GM21717 (cell line): ENCODE results near the gene MYO1A.
A peak's percentile ranks its signal among the peaks of the same experiment; 100 is the strongest.

Experiments
- ATAC-seq: cut with Tn5 transposase; IDR thresholded peaks from one replicate; pipeline ENCODE4 v1.9.1; 2021; ENCODE audit warnings: mild to moderate bottlenecking, moderate library complexity; ENCODE audit not compliant: unreplicated experiment

Gene MYO1A

DNA sequence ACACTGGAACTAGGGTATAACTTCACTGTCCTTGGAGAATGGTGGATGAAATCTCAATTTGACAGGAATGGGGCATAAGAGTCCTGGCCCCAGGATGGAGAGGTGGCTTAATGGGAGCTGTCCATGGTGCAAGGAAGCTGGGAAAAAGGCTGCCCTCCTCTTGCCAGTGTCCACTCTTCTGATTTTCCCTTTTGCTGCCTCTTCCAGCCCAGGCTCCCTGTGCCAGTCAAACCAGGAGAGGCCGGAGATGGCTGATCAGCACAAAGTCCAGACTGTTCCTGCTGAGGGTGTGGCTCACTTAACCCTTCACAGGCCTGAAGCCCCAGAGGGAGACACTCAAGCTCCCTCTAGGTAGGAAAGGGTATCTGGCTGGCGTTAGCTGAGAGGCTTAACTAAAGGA is at the start of gene MYO1A:
TSS of gene MYO1A (minus strand) at position 240 of the 400 bp plus-strand sequence. CDS start 1,806 bp downstream, outside the sequence.
- ATAC-seq = no peak

DNA sequence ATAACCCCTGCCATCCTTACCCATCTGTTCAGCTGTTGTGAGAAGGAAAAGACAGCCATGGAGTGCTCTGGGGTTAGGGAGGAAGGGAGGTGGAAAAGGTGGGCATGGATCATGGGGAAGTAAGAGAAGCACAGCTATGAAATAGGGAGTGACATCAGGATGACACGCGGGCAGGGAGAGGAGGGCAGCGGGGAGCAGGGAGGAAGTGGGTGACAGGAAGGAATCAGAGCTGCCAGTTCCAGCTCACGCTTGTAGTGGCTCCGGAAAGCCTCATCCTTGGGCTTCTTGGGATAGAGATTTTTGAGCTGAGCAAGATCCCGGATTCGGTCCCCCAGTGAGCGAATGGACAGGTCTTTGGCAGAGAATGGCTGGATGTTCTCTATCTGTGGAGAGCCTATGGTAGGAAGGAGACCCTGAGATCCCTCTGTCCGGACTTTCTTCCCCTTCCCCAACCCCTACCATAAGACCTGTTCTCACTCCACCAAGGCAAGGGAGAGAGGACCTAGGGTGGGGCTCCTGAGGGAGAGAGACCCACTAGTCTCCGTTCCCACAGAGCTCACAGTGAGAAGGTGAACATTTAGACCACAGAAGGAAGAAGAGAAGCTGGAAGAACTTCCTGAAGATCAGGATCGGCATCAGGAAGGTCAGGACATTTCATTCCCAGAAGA is 49.3 kb upstream of the MYO1A start:
- ATAC-seq = no peak

DNA sequence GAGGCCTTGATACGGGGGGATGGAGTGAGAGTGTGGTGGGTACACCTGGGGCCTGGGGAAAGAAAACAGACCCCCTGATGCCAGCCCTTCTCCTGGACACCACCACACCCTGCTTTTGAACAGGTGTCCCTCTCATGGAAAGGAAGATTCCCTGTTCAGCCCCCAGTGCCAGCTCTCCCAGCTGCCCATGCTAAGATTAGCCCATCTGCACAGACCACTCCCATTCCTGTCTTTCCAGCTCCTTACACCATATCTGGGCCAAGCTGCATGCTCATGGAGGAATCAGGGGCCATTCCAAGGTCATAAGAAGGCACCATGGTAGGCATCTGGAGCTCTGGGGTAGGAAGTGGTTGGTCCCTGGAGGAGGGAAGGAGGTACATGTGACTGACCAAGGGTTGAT is 48.6 kb upstream of the MYO1A start:
- ATAC-seq = no peak

DNA sequence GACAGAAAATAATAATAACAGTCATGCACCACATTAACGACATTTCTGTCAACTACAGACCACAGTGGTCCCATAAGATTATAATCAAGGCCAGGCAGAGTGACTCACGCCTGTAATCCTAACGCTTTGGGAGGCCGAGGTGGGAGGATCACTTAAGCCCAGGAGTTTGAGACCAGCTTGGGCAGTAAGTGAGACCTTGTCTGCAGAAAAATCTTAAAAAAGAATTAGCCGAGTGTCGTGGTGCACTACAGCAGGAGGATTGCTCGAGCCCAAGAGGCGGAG is 47.6 kb upstream of the MYO1A start:
- ATAC-seq = no peak

DNA sequence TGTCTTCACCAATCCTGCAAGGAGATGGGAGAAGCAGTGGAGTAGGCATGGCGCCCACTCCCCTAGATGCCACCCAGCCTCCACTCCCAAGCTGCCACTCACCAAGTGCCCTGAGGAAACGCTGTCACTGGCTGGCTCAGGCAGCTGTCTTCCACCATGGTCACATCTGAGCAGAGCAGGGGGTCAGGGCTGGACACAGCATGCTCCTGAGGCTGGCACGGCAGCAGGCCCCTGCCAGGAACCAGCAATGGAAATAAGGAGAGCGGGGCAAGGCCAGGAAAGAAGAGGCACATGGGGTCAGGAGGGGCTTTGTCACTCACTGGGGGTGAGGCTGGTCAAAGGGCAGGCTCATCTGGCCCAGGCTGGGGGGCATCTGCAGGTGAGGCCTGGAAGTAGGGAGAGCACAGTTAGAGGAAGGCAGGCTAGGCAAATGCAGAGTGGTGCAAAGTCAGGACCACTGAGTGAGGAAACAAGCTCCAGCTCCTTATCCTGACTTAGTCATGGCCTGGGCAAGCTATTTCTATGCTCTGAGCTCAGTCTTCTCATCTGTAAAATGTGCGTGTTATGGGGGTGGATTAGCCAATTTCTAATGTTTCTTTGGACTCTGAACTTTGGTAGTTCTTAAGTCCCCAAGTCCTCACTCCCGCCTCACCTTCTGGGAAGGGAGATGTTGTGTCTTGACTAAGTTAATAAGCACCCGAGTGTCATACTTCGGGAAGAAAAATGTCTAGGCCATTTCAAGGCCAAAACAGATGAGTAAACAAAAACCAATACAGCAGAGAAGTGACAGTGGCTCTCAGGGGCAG is 47.0 kb upstream of the MYO1A start:
- ATAC-seq = no peak

DNA sequence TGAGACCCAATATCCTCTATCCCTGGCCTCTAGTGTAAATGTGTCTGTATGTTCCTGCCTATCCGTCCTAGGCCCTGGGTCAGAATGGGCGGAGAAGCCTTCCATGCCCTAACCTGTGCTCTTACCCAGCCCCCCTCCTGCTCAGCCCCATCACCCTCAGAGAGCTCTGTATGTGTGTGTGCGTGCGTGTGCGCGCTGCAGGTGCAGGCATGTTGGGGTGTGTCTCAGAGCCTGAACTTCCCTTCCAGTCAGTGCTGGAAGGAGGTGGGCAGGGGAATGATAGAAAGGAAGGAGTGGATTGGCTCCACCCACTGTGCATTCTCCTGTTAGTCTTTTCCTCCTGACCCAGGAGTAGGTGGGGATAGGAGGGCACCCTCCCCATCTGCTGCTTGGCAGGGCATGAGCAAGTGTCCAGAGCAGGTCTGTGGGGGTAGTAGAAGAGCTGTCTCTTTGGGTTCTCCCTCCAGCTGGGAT is 46.2 kb upstream of the MYO1A start:
- ATAC-seq = no peak

DNA sequence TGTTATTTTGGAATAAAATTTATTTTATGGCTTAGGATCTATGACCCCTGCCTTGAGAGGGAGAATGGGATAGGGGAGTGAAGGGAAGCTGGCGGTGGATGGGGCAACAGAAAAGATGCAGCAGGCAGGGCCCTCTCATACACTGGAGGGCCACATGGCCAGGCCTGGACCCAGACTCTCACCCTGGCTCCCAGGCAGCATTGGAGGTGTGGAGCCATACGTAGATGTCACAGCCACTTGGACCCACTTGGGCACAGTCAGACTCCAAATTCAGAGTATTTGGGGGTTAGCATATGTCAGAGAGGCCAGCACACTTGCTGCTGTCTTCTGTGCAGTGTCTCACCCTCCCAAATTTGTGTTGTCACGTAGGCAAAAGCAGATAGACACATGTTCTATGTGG is 45.5 kb upstream of the MYO1A start:
- no peak for ATAC-seq

DNA sequence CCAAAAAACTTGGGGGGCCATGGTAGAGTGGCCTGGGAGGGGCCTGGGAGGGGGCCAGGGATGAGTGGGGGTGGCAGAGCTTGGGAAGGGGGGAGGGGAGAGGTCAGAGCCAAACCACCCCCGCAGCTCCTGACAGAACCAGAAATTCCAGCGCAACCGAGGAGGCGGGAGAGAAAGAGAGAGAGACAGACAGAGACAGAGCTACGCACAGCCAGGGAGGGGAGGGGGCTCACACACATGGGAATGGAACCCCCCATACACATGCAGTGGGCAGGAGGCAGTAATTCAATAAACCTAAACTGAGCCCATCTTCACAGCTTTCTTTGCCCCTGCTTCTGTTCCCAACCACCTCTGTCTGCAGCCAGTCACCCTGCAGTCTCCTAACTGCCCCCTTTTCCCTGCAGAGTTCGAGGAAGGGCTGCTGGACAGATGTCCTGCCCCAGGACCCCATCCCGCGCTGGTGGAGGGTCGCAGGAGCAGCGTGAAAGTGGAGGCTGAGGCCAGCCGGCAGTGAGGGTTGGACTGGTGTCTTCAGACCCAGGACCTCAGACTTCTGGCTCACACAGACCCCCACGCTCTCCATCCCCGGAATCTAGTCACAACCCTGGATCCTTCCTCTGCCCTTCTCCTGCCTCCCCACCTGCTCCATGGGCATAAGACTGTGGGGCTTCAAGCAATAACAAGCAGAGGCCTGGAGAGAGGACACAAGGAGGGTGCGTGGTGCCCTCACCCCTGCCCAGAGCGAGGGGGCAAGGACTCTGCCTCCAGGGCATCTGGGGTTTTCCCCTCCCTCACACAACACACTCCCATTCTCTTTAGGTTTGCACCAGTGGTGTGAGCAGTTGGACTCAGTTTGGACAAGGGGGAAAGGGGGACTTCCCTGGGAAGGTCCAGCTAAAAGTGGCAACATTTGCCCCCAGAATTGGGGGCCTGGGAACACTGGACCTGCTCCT is 44.6 kb upstream of the MYO1A start:
- ATAC-seq = no peak

DNA sequence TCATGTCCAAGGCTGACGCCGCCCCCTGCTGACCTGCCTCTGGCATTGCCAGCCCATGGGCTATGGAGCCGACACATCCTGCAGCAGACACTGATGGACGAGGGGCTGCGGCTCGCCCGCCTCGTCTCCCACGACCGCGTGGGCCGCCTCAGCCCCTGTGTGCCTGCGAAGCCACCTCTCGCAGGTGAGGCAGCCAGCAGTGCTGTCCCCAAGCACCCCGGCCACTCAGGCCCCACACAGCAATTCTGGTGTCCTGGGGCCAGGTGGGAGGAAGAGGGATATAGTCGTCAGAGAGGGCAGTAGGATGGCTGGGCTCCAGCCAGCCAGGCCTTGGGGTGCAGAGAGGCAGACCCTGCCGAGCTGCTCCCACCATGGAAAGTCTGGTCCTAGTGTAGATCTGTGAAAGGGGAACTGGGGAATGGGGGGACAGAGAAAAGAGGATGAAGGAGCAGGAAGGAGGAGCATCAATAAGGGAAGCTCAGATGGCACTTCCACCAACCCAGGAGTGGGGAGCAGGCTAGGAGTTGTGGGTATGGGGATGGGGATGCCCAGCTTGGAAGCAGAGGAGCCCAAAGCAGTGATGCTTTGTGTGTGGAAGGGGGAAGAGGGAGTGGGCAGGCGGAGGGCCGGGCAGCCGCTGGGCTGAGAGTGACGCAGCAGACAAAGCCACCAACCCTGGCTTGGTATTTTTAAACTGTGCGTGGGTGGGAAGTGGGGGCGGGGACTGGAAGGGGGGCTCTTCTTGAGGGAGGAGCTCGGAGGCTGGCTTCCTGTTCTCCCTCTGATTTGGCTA is 43.7 kb upstream of the MYO1A start:
- ATAC-seq = no peak

DNA sequence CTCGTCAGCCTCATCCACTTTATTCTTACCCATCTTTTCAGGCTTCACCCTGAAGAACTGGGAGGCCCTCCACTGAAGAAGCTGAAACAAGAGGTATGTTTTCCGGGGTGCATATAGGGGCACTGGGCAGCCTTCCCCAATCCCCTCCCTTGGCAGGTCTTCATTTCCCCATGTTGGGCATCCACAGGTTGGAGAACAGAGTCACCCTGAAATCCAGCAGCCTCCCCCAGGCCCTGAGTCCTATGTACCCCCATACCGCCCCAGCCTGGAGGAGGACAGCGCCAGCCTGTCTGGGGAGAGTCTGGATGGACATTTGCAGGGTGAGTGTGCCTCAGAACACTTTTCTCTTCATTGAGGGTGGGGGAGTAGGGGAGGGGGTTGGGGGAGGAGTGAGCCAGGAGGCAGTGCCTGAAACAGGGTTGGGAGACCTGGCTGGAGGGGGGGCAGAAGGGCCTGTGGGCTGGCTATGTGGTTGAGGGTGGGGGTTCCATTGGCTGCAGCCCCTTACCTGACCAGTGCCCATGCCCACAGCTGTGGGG is 43.0 kb upstream of the MYO1A start:
- no peak for ATAC-seq

DNA sequence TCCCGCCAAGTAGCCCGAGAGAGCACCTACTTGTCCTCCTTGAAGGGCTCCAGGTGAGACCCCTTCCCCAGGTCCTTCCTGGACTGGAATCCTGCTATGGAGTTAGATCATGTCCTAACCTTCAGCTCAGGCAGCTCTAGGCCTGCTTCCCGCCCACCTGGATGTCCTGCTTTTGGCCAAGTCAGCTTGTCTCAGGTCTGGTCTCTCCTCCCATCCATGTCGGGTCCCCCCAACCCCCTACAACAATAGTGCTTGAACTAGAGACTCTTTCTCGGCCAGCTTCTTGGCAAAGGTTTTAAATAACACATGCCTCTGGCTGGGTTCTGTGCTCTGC is 42.6 kb upstream of the MYO1A start:
- no peak for ATAC-seq

DNA sequence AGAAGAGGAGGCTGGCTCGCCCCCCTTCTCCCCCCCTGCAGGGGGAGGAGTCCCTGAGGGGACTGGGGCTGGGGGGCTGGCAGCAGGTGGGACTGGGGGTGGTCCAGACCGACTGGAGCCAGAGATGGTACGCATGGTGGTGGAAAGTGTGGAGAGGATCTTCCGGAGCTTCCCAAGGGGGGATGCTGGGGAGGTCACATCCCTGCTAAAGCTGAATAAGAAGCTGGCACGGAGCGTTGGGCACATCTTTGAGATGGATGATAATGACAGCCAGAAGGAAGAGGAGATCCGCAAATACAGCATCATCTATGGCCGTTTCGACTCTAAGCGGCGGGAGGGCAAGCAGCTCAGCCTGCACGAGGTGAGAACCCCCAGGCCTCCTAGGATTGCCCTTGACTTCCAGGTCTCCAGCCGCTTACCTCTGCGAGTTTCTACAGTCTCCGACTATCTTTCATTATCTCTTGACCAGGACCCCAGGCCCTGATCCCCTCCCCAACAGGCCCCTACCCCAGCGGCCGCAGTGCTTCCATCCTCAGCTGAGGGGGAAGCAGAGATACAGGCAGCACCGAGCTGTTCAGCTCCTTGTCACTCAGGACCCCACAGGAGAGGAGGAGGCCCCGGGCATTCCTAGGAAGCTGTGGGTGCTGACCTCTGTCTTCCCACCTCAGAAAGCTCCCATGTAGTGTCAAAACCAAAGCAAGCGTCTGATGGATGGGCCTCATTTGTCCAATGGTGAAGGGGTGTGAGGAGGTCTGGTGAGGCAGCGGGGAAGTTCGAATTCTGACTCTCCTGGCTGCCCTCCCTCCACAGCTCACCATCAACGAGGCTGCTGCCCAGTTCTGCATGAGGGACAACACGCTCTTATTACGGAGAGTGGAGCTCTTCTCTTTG is 42.0 kb upstream of the MYO1A start:
- ATAC-seq = no peak

DNA sequence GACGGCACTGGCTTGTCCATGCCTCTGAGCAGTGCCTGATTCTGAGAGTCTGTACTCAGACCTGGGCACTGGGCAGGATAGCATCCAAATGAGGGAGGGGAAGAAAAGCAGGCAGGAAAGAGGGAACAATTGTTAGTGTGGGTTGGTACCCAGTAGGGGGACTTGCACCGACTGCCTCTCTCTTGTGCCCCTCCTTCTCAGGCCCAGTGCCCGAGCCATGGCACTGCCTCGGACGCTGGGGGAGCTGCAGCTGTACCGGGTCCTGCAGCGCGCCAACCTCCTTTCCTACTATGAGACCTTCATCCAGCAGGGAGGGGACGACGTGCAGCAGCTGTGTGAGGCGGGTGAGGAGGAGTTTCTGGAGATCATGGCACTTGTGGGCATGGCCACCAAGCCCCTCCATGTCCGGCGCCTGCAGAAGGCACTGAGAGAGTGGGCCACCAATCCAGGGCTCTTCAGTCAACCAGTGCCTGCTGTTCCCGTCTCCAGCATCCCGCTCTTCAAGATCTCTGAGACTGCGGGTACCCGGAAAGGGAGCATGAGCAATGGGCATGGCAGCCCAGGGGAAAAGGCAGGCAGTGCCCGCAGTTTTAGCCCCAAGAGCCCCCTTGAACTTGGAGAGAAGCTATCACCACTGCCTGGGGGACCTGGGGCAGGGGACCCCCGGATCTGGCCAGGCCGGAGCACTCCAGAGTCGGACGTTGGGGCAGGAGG is 41.2 kb upstream of the MYO1A start:
- no peak for ATAC-seq

DNA sequence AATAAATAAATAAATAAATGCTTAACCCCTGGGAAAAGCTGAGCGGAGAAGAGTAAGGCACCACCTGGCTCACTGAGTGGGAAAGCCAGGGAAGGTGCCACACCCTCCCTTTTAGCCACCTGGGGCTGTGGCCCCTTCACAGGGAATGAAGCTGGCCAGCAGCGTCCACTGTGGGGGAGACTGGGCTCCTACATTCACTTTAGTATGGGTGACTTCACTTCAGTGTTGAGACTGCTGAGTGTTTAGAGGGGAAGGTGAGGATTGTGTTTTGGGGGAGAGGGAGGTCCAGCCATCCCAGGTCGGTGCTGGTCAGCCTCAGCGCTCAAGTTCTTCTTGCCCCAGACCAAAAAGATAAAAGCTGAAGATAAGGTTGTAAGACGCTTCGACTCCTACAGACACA is 40.6 kb upstream of the MYO1A start:
- ATAC-seq = no peak

DNA sequence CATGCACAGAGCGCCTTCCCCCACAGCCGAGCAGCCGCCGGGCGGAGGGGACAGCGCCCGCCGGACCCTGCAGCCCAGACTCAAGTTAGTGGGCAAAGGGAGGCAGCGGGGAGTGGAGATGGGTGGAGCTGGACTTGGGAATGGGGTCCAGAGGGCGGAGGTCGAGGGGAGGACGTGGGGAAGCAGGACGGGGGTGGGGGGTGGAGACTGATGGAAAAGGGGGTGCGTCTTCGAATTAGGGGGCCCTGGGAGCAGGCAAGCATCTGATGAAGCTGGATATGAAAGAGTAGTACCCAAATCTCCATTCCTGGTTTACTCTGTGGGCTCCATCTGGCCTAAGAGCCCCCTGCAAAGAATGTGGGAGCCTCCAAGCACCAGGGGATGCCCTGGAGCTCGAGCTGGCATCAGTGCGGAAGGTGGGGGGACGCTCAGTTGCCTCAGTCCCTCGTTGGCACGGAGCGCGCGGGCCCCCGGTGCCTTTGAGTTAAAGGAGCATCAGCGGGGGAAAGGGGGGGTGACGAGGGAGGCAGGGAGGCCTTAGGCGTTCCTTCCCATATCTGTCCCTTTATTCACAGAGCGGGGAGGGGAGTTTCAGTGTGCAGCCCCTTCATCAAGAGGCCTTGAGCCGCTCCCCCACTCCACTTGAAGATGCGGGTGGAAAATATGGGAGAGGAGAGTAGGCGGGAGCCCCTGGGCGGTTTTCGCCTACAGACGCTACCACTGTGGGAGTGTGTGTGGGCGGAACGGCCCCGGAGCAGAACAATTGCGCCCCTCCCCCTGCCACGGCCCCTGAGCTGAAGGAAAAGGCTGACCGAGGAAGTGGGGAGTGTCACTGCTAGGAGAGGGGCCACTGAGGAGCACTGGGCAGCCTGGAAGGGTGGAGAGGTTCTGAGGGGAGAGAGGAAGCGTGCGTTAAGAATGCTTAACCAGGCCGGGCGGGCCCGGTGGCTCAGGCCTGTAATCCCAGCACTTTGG is 39.6 kb upstream of the MYO1A start:
- ATAC-seq = no peak

DNA sequence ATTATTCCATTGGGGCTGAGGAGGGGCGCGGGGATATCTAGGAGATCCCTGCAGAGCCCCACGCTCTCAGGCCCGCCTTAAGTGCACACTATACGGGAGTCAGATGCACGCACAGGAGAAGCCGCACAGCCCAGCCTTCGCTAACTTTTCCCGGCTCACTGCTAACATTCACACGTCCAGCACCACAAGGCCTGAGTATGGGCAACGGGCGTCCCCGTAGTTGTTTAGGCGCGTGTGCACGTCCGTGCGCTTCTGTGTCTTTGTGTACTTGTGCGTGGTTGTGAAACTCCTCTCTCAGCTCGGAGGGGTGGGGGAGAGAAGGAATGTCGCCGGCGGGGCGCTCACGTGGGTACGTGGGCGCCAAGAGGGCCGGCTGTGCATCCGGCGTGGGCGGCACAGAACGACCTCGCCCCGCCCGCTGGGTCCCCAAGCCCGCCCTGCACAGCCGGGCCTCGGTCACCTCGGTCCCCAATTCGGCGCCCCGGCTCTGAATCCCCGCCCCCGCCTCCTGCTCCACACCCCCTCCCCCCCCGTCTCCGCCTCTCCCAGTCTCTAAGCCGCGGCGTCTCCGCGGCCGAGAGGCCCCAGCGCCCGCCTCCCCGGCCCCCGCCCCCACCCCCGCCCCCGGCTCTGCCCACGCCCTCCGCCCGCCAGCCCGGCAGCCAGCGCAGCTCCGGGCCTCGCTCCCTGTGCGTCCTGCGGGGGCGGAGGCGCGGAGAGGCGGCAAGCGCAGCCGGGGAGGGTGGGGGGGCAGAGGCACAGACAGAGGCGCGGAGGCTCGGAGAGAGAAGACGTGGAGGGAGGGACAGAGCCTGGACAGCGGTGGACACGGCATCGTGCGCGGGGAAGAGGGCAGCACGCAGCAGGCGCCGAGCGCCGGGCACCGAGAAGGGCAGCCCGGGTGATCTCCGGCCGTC is 38.7 kb upstream of the MYO1A start, which contains the start of gene NAB2:
TSS of gene NAB2 (plus strand) at position 761 of the 917 bp plus-strand sequence. CDS start 158 bp downstream, outside the sequence.
- ATAC-seq = peak; percentile 46
